Hypothalamus (tissue), 51 donors: ENCODE results near the gene VPS54.
"Not testable (repeated sequence)": the region's sequence is repeated elsewhere in the genome, so short reads cannot be mapped to it uniquely, and the experiment has no call there.

Source experiments
- DNase-seq, 51 donors: peaks; one replicate each; lab custom pipeline; 2025; lab: John Stamatoyannopoulos, UW

Gene VPS54

GRCh38 chr2:64023485-64024258 lies 4.4 kb upstream of the VPS54 start:
- no peak for DNase-seq

- DNase-seq, result no peak
These were observed 2.4 kb upstream of the VPS54 start for GRCh38 chr2:64021578-64021977.

GRCh38 chr2:64019975-64020528 lies 824 bp upstream of the VPS54 start:
- DNase-seq, result no peak

- peak in 29 of 51 donors; percentile 22 to 84 (median 58) for DNase-seq
These were observed 536 bp downstream of the VPS54 start for GRCh38 chr2:64018701-64019082.

- peak in 6 of 51 donors; percentile 1 to 59 (median 4) for DNase-seq
These were observed 1.2 kb downstream of the VPS54 start for GRCh38 chr2:64017811-64018700.

GRCh38 chr2:64015898-64016297 lies 3.3 kb downstream of the VPS54 start:
- no peak for DNase-seq

- no peak for DNase-seq
These were observed 3.8 kb downstream of the VPS54 start for GRCh38 chr2:64015391-64015790.

GRCh38 chr2:64014628-64015027 lies 4.6 kb downstream of the VPS54 start:
- no peak for DNase-seq

- DNase-seq, result no peak
These were observed 6.2 kb downstream of the VPS54 start for GRCh38 chr2:64013053-64013452.

GRCh38 chr2:64012115-64012514 lies 7.1 kb downstream of the VPS54 start:
- no peak for DNase-seq

- DNase-seq, result no peak
These were observed 10.7 kb downstream of the VPS54 start for GRCh38 chr2:64008434-64009009.

GRCh38 chr2:64007924-64008323 lies 11.3 kb downstream of the VPS54 start:
- DNase-seq, result no peak

- no peak for DNase-seq
These were observed 13.4 kb downstream of the VPS54 start for GRCh38 chr2:64005707-64006356.

GRCh38 chr2:64003239-64003638 lies 16.0 kb downstream of the VPS54 start:
- DNase-seq, result no peak

- DNase-seq, result no peak
These were observed 17.7 kb downstream of the VPS54 start for GRCh38 chr2:64001382-64002101.

GRCh38 chr2:64000630-64001381 lies 18.4 kb downstream of the VPS54 start:
- no peak for DNase-seq

GRCh38 chr2:63999049-63999448 lies 20.2 kb downstream of the VPS54 start:
- no peak for DNase-seq

GRCh38 chr2:63996582-63997198 lies 22.5 kb downstream of the VPS54 start:
- not testable (repeated sequence) for DNase-seq
